NB4 (cell line): ENCODE measurements around the gene C2orf92.

Source experiments
- MAX ChIP-seq: IDR thresholded peaks from 2 replicates; pipeline ENCODE4 v1.6.1; 2011; ENCODE audit warnings: low read depth, low read length
- POLR2A ChIP-seq: IDR thresholded peaks from 2 replicates; pipeline ENCODE4 v1.6.1; 2011; ENCODE audit warnings: mild to moderate bottlenecking; ENCODE audit not compliant: insufficient read length; ENCODE audit errors: extremely low read depth
- TF ChIP-seq, protein P1 (sequence below): IDR thresholded peaks from one replicate; pipeline ENCODE4 v1.5.1; 2012; ENCODE audit warnings: low read depth, low read length

GRCh38 chr2:97727296-97727695 lies 57.8 kb downstream of the C2orf92 start:
- TF ChIP-seq, protein P1, sequence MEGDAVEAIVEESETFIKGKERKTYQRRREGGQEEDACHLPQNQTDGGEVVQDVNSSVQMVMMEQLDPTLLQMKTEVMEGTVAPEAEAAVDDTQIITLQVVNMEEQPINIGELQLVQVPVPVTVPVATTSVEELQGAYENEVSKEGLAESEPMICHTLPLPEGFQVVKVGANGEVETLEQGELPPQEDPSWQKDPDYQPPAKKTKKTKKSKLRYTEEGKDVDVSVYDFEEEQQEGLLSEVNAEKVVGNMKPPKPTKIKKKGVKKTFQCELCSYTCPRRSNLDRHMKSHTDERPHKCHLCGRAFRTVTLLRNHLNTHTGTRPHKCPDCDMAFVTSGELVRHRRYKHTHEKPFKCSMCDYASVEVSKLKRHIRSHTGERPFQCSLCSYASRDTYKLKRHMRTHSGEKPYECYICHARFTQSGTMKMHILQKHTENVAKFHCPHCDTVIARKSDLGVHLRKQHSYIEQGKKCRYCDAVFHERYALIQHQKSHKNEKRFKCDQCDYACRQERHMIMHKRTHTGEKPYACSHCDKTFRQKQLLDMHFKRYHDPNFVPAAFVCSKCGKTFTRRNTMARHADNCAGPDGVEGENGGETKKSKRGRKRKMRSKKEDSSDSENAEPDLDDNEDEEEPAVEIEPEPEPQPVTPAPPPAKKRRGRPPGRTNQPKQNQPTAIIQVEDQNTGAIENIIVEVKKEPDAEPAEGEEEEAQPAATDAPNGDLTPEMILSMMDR, result no peak
- TF ChIP-seq MAX (no peak), POLR2A (no peak)
